ENCODE results near the gene TPRG1.
A peak's percentile ranks its signal among the peaks of the same experiment; 100 is the strongest.

TPRG1 gene

GRCh38 chr3:189227249-189227648 lies 55.5 kb downstream of the TPRG1 start:
- TF ChIP-seq CTCF (IDR thresholded peaks at IDR 0.05; ENCODE audit: control extremely low read depth, extremely low read depth, low read depth, missing control alignments): no peak
- ChIA-PET CTCF (no interaction called here), POLR2A (no interaction called here)
- no peak for DNase-seq (ENCODE audit: extremely low spot score)

GRCh38 chr3:189229196-189229828 lies 57.5 kb downstream of the TPRG1 start:
- ChIA-PET CTCF (interaction anchor here (1.8 kb wide), 1 partner anchor 19 kb away, joined by 4 read pairs; no protein-coding TSS in a partner anchor), POLR2A (no interaction called here)
- DNase-seq (ENCODE audit: extremely low spot score): peak; percentile 19
- no peak for TF ChIP-seq CTCF (IDR thresholded peaks at IDR 0.05; ENCODE audit: control extremely low read depth, extremely low read depth, low read depth, missing control alignments)

GRCh38 chr3:189232790-189233189 lies 61.0 kb downstream of the TPRG1 start:
- TF ChIP-seq CTCF (IDR thresholded peaks at IDR 0.05; ENCODE audit: control extremely low read depth, extremely low read depth, low read depth, missing control alignments): no peak
- CTCF ChIA-PET: interaction anchor here (1.9 kb wide), 1 partner anchor 28 kb away, joined by 7 read pairs; no protein-coding TSS in a partner anchor
- POLR2A ChIA-PET: interaction anchor here (0.5 kb wide), 1 partner anchor 920 kb away, joined by 4 read pairs; no protein-coding TSS in a partner anchor
- DNase-seq (ENCODE audit: extremely low spot score): no peak

- ChIA-PET CTCF (interaction anchor here (1.0 to 1.9 kb wide), 2 partner anchors 29 to 39 kb away, joined by 3 to 7 read pairs; no protein-coding TSS in a partner anchor), POLR2A (no interaction called here)
- TF ChIP-seq CTCF (IDR thresholded peaks at IDR 0.05; ENCODE audit: control extremely low read depth, extremely low read depth, low read depth, missing control alignments): peak; percentile 33
- DNase-seq (ENCODE audit: extremely low spot score): peak; percentile 17
Measured at GRCh38 chr3:189233225-189233858, 61.6 kb downstream of the TPRG1 start.

- CTCF ChIA-PET: interaction anchor here (1.3 to 2.1 kb wide), 3 partner anchors 17 to 75 kb away, joined by 3 to 4 read pairs (median 4); no protein-coding TSS in a partner anchor
- POLR2A ChIA-PET: no interaction called here
- no peak for TF ChIP-seq CTCF (IDR thresholded peaks at IDR 0.05; ENCODE audit: control extremely low read depth, extremely low read depth, low read depth, missing control alignments)
- no peak for DNase-seq (ENCODE audit: extremely low spot score)
Measured at GRCh38 chr3:189235214-189235613, 63.4 kb downstream of the TPRG1 start.

- ChIA-PET CTCF (interaction anchor here (2.1 kb wide), 1 partner anchor 74 kb away, joined by 4 read pairs; no protein-coding TSS in a partner anchor), POLR2A (no interaction called here)
- TF ChIP-seq CTCF (IDR thresholded peaks at IDR 0.05; ENCODE audit: control extremely low read depth, extremely low read depth, low read depth, missing control alignments): no peak
- DNase-seq (ENCODE audit: extremely low spot score): peak; percentile 25
Measured at GRCh38 chr3:189236352-189236751, 64.6 kb downstream of the TPRG1 start.
